Lower leg skin (tissue), 4 donors: ENCODE data around the gene NKD1. TPM values are rescaled to one million over a fixed set of nuclear protein-coding genes. Genes with fewer than 3 reads are reported as not detected.
"Not testable (repeated sequence)": the region's sequence is repeated elsewhere in the genome, so short reads cannot be mapped to it uniquely, and the experiment has no call there.

Experiments used
- DNase-seq, 2 donors: peaks; one replicate each; pipeline ENCODE4 v3.0.0-alpha.2; 2019; ENCODE audit warnings: low spot score in 2 of 2
- H3K4me3 ChIP-seq: fragments of 200-600 bp; sonication (generic); 2 replicates; pipeline ENCODE4 v1.5.1; 2017; ENCODE audit warnings: mild to moderate bottlenecking, low read depth; ENCODE audit not compliant: poor library complexity, severe bottlenecking
- POLR2A ChIP-seq, 2 donors: fragments of 450-650 bp; IDR thresholded peaks; one replicate each; pipeline ENCODE4 v1.6.1; 2016 to 2017; ENCODE audit warnings: antibody characterized with exemption in 2 of 2, mild to moderate bottlenecking in 1 of 2, moderate library complexity in 1 of 2
- WGBS, 2 donors: methylation state at CpG; one replicate each; pipeline ENCODE4 v1.1.5; 2018; 5-methylcytosine and 5-hydroxymethylcytosine counted together
- intact Hi-C: fragments of 100-400 bp; cut with DNase I; formaldehyde crosslinking; loops from one replicate; pipeline ENCODE4 v1.15.0; 2023; ENCODE audit warnings: low total_unique reads
- total RNA-seq, 4 donors: library from RNA; depleted of rRNA; stranded (reverse); fragments of >200 nt; gene quantifications; one replicate each; pipeline ENCODE4 v1.1.0, GENCODE V29; 2016
- TF ChIP-seq, protein P1 (sequence below), 3 donors: fragments of 450-650 bp; IDR thresholded peaks; one replicate each; pipeline ENCODE4 v1.5.1; 2016; ENCODE audit warnings: antibody characterized with exemption in 3 of 3, mild to moderate bottlenecking in 3 of 3, moderate library complexity in 2 of 3

The NKD1 gene
- total RNA-seq, 4 donors from 2014 or later = 5.1 to 15.2 (median 7.2) TPM

DNA sequence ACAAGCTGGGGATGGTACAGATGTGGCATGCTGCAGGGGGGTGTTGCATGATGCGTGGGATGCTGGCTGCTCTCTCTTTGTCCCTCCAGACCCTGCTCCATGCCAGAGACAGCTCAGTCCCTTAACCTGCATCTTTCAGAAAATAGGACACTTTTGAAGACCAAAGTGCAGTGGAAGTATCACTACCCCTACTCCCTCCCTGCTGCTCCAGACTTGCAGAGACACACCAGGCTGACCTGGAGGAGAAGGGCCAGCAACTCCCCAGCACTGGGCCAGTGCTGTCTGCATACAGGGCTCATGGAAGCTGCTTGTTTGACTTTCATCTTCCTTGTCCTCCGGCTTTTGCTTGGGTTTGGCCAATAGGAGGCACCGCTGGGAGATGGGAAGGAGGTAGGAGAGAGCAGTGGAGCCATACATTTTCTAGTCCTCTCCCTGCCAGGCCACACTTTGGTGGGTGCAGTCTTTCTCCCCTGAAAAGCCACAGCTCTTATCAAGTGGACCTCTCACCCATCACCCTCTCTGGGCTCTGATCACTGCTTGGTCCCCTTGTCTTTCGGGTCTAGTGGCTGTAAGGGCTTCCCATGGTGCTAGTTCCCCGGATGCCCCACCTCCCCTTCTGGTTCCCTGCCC lies 46.1 kb upstream of the NKD1 start:
- TF ChIP-seq POLR2A (IDR thresholded peaks at IDR 0.05) = no peak
- TF ChIP-seq, protein P1, sequence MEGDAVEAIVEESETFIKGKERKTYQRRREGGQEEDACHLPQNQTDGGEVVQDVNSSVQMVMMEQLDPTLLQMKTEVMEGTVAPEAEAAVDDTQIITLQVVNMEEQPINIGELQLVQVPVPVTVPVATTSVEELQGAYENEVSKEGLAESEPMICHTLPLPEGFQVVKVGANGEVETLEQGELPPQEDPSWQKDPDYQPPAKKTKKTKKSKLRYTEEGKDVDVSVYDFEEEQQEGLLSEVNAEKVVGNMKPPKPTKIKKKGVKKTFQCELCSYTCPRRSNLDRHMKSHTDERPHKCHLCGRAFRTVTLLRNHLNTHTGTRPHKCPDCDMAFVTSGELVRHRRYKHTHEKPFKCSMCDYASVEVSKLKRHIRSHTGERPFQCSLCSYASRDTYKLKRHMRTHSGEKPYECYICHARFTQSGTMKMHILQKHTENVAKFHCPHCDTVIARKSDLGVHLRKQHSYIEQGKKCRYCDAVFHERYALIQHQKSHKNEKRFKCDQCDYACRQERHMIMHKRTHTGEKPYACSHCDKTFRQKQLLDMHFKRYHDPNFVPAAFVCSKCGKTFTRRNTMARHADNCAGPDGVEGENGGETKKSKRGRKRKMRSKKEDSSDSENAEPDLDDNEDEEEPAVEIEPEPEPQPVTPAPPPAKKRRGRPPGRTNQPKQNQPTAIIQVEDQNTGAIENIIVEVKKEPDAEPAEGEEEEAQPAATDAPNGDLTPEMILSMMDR (IDR thresholded peaks at IDR 0.05) = no peak
- DNase-seq = peak in 1 of 2 donors; percentile 54
- intact Hi-C loops = no loop called here
- WGBS, 2 donors = 81 to 84% methylated on average over 5 of the region's 5 CpGs
- H3K4me3 ChIP-seq = no peak overlapping the region

DNA sequence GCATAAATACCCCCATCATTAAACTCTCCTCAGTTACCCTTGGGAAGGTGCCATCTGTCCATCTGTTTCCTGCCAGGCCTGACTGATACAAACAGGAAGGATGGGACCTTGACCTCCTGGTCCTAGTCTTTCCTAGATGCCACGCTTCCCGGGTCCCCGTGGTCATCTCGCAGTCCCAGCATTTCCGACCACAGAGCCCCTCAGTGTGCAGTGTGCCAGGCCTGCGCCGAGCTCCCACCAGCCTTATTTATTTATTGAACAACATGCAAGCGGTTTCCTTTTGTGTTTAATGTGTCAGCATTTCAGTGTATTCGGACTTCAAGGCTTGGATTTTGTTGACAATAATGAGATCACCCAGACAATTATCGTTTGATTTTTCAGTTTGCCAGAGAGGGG lies 45.6 kb upstream of the NKD1 start:
- intact Hi-C loops = no loop called here
- no peak for TF ChIP-seq POLR2A (IDR thresholded peaks at IDR 0.05)
- TF ChIP-seq, protein P1 (IDR thresholded peaks at IDR 0.05) = no peak
- WGBS, 2 donors = 59 to 62% methylated on average over 10 of the region's 10 CpGs
- DNase-seq = peak in 1 of 2 donors; percentile 74
- H3K4me3 ChIP-seq = no peak overlapping the region

DNA sequence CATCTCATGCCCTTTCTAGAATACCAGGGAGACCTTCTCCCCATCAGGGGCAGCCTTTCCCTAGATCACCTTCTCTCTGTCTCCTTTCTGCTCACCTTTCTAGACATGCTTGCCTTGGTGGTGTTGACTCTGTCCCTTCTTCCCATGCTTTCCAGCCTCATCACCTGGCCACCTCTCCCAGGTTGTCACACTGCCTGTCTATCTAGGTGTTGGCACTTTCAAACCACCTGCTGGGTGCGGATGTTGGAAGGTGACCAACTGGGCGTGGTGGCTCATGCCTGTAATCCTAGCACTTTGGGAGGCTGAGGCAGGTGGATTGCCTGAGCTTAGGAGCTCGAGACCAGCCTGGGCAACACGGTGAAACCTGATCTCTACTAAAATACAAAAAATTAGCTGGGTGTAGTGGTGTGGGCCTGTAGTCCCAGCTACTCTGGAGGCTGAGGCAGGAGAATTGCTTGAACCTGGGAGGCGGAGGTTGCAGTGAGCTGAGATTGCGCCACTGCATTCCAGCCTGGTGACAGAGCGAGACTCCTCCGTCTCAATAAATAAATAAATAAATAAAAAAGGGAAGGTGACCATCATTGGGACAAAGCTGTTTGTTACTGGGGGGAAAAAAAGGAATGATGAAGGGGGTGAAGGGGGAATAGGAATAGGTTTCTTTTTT lies 44.2 kb upstream of the NKD1 start:
- peak in 1 of 2 donors; percentile 62 for DNase-seq
- intact Hi-C loops, H3K4me3 ChIP-seq: not testable (repeated sequence)
- WGBS, 2 donors = 62 to 67% methylated on average over 8 of the region's 8 CpGs

DNA sequence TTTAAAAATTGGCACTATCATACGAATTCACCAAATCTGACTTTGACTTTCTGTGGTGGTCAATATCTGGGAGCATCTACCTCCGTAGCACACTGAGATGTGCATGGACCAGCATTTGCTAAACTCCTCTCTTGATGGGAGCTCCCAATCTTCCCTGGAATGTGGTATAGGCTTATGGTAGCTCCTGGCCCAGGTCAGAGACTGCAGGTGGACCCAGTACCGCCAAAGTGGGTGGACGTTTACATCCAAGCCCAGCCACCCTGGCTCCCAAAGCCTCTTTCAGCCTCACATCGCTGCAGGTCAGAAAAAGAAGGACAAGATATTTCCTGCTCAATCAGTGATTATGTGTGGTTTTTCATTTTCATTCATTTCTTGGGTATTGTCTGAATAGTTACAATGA lies 43.1 kb upstream of the NKD1 start:
- intact Hi-C loops = no loop called here
- no peak for TF ChIP-seq POLR2A (IDR thresholded peaks at IDR 0.05)
- TF ChIP-seq, protein P1 (IDR thresholded peaks at IDR 0.05) = no peak
- WGBS, 2 donors = 79 to 88% methylated on average over 5 of the region's 5 CpGs
- DNase-seq = no peak
- H3K4me3 ChIP-seq = no peak overlapping the region

DNA sequence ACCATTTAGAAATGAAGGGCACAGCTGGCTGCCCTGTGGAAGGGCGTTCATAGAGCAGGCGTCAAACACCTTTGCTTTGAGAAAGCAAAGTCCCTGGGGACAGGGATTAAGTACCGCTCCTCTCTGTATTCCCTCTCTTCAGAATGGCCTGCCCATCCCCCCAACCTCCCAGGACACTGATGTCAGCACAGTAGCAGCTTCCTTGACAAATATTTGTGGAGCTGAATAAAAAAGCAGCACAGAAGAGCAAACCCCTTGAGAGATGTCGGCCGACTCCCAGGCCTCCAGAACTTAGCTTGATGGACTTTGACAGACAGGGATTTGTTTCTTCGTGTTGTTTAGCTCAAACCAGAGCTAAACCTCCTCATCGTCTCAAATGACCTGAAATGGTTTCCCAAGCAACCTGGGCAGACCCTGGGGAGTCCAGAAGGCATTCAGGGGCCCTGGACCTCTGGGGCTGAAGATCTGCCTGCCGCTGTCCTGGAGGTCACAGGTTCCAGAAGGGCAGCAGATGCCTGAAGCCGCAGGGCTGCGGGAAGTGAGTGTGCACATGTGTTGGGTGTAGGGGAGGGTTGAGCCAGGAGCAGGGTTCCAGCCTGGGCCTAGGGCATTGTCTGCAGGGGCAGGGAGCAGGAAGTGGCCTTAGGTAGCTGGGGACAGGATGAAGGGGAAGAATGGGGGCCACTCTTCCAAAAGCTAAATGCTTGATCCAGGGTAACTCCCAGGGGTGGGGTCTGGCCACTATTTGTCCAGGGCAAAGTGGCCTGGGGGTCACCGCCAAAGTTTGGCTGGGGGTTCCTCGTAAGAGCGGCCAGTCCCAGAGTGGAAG lies 42.3 kb upstream of the NKD1 start:
- no peak for DNase-seq
- TF ChIP-seq POLR2A (IDR thresholded peaks at IDR 0.05) = no peak
- intact Hi-C loops = no loop called here
- 69 to 80% methylated on average over 13 of the region's 13 CpGs for WGBS, 2 donors
- no peak overlapping the region for H3K4me3 ChIP-seq

DNA sequence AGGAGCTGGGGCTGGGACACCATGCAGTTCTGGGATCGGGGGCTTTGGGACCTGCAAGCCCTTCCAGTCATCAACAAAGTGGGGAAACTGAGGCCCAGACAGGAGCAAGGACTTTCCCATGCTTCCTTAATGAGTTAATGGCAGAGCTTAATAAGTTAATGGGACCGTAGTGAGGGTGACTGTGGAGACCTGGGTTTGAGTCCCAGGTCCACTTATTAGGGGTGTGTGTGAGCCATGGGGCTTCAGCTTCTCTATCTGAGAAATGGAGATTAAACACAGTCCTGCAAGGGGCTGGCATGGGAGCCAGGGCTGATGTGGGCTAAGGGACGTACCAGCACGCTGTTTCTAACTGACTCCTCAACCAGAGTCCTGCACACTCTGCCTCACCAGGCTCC lies 41.7 kb upstream of the NKD1 start:
- intact Hi-C loops = no loop called here
- DNase-seq = no peak
- H3K4me3 ChIP-seq = no peak overlapping the region
- WGBS, 2 donors = 90 to 94% methylated on average over 4 of the region's 4 CpGs
- TF ChIP-seq POLR2A (IDR thresholded peaks at IDR 0.05) = no peak
- TF ChIP-seq, protein P1 (IDR thresholded peaks at IDR 0.05) = no peak
